ENCODE data around the gene MKKS.

MKKS gene

GRCh38 chr20:10376270-10377075 is 57.5 kb downstream of the MKKS start:
- Histone ChIP-seq H3K27me3 (ENCODE audit: control insufficient read depth, insufficient read depth, low read length) (no peaks in the 10 kb centered on the region), H3K4me3 (ENCODE audit: low read depth, low read length) (no peak overlapping the region), H3K4me1 (ENCODE audit: control insufficient read depth, insufficient read depth, low read length) (no peaks in the 10 kb centered on the region), H3K9me3 (ENCODE audit: control insufficient read depth, insufficient read depth, low read length) (no peaks in the 10 kb centered on the region), H3K9ac (ENCODE audit: low read depth, low read length) (no peak overlapping the region), H3K36me3 (ENCODE audit: control insufficient read depth, insufficient read depth, low read length) (no peaks in the 10 kb centered on the region)

- H3K9me3 ChIP-seq (ENCODE audit: control insufficient read depth, insufficient read depth, low read length): no peaks in the 10 kb centered on the region
- H3K4me1 ChIP-seq (ENCODE audit: control insufficient read depth, insufficient read depth, low read length): no peaks in the 10 kb centered on the region
- H3K36me3 ChIP-seq (ENCODE audit: control insufficient read depth, insufficient read depth, low read length): no peaks in the 10 kb centered on the region
- H3K27me3 ChIP-seq (ENCODE audit: control insufficient read depth, insufficient read depth, low read length): no peaks in the 10 kb centered on the region
- no peak overlapping the region for H3K9ac ChIP-seq (ENCODE audit: low read depth, low read length)
- H3K4me3 ChIP-seq (ENCODE audit: low read depth, low read length): no peak overlapping the region
These were observed 58.8 kb downstream of the MKKS start for GRCh38 chr20:10375191-10375590.

- Histone ChIP-seq H3K4me3 (ENCODE audit: low read depth, low read length) (no peak overlapping the region), H3K36me3 (ENCODE audit: control insufficient read depth, insufficient read depth, low read length) (no peaks in the 10 kb centered on the region), H3K9me3 (ENCODE audit: control insufficient read depth, insufficient read depth, low read length) (no peaks in the 10 kb centered on the region), H3K9ac (ENCODE audit: low read depth, low read length) (no peak overlapping the region), H3K27me3 (ENCODE audit: control insufficient read depth, insufficient read depth, low read length) (no peaks in the 10 kb centered on the region), H3K4me1 (ENCODE audit: control insufficient read depth, insufficient read depth, low read length) (no peaks in the 10 kb centered on the region)
These were observed 60.0 kb downstream of the MKKS start for GRCh38 chr20:10374036-10374435.

GRCh38 chr20:10371467-10371866 is 62.6 kb downstream of the MKKS start:
- Histone ChIP-seq H3K9me3 (ENCODE audit: control insufficient read depth, insufficient read depth, low read length) (no peaks in the 10 kb centered on the region), H3K9ac (ENCODE audit: low read depth, low read length) (no peak overlapping the region), H3K4me1 (ENCODE audit: control insufficient read depth, insufficient read depth, low read length) (peaks cover 2% of the 10 kb centered on the region), H3K4me3 (ENCODE audit: low read depth, low read length) (no peak overlapping the region), H3K36me3 (ENCODE audit: control insufficient read depth, insufficient read depth, low read length) (no peaks in the 10 kb centered on the region), H3K27me3 (ENCODE audit: control insufficient read depth, insufficient read depth, low read length) (no peaks in the 10 kb centered on the region)

- H3K9ac ChIP-seq (ENCODE audit: low read depth, low read length): no peak overlapping the region
- no peaks in the 10 kb centered on the region for H3K36me3 ChIP-seq (ENCODE audit: control insufficient read depth, insufficient read depth, low read length)
- H3K4me1 ChIP-seq (ENCODE audit: control insufficient read depth, insufficient read depth, low read length): peaks cover 2% of the 10 kb centered on the region
- H3K27me3 ChIP-seq (ENCODE audit: control insufficient read depth, insufficient read depth, low read length): no peaks in the 10 kb centered on the region
- no peaks in the 10 kb centered on the region for H3K9me3 ChIP-seq (ENCODE audit: control insufficient read depth, insufficient read depth, low read length)
- H3K4me3 ChIP-seq (ENCODE audit: low read depth, low read length): no peak overlapping the region
These were observed 63.7 kb downstream of the MKKS start for GRCh38 chr20:10370091-10370887.

GRCh38 chr20:10369723-10370090 is 64.3 kb downstream of the MKKS start:
- Histone ChIP-seq H3K9me3 (ENCODE audit: control insufficient read depth, insufficient read depth, low read length) (no peaks in the 10 kb centered on the region), H3K4me3 (ENCODE audit: low read depth, low read length) (no peak overlapping the region), H3K4me1 (ENCODE audit: control insufficient read depth, insufficient read depth, low read length) (peaks cover 2% of the 10 kb centered on the region), H3K9ac (ENCODE audit: low read depth, low read length) (no peak overlapping the region), H3K36me3 (ENCODE audit: control insufficient read depth, insufficient read depth, low read length) (no peaks in the 10 kb centered on the region), H3K27me3 (ENCODE audit: control insufficient read depth, insufficient read depth, low read length) (no peaks in the 10 kb centered on the region)

- H3K9ac ChIP-seq (ENCODE audit: low read depth, low read length): no peak overlapping the region
- no peaks in the 10 kb centered on the region for H3K36me3 ChIP-seq (ENCODE audit: control insufficient read depth, insufficient read depth, low read length)
- H3K4me3 ChIP-seq (ENCODE audit: low read depth, low read length): no peak overlapping the region
- peaks cover 2% of the 10 kb centered on the region for H3K4me1 ChIP-seq (ENCODE audit: control insufficient read depth, insufficient read depth, low read length)
- H3K9me3 ChIP-seq (ENCODE audit: control insufficient read depth, insufficient read depth, low read length): no peaks in the 10 kb centered on the region
- no peaks in the 10 kb centered on the region for H3K27me3 ChIP-seq (ENCODE audit: control insufficient read depth, insufficient read depth, low read length)
These were observed 65.3 kb downstream of the MKKS start for GRCh38 chr20:10368702-10369041.

- no peak overlapping the region for H3K4me3 ChIP-seq (ENCODE audit: low read depth, low read length)
- H3K9ac ChIP-seq (ENCODE audit: low read depth, low read length): no peak overlapping the region
- H3K4me1 ChIP-seq (ENCODE audit: control insufficient read depth, insufficient read depth, low read length): peaks cover 2% of the 10 kb centered on the region
These were observed 65.9 kb downstream of the MKKS start for GRCh38 chr20:10367943-10368701.

GRCh38 chr20:10367693-10367942 is 66.4 kb downstream of the MKKS start:
- Histone ChIP-seq H3K4me1 (ENCODE audit: control insufficient read depth, insufficient read depth, low read length) (peaks cover 2% of the 10 kb centered on the region), H3K4me3 (ENCODE audit: low read depth, low read length) (no peak overlapping the region), H3K27me3 (ENCODE audit: control insufficient read depth, insufficient read depth, low read length) (no peaks in the 10 kb centered on the region), H3K9me3 (ENCODE audit: control insufficient read depth, insufficient read depth, low read length) (no peaks in the 10 kb centered on the region), H3K9ac (ENCODE audit: low read depth, low read length) (no peak overlapping the region), H3K36me3 (ENCODE audit: control insufficient read depth, insufficient read depth, low read length) (no peaks in the 10 kb centered on the region)

More at GRCh38 chr20:10367943-10368701, 65.9 kb downstream of the MKKS start:
- no peaks in the 10 kb centered on the region for H3K27me3 ChIP-seq (ENCODE audit: control insufficient read depth, insufficient read depth, low read length)
- H3K9me3 ChIP-seq (ENCODE audit: control insufficient read depth, insufficient read depth, low read length): no peaks in the 10 kb centered on the region
- H3K36me3 ChIP-seq (ENCODE audit: control insufficient read depth, insufficient read depth, low read length): no peaks in the 10 kb centered on the region

GRCh38 chr20:10366898-10367692 is 66.9 kb downstream of the MKKS start:
- Histone ChIP-seq H3K4me1 (ENCODE audit: control insufficient read depth, insufficient read depth, low read length) (peaks cover 2% of the 10 kb centered on the region), H3K9me3 (ENCODE audit: control insufficient read depth, insufficient read depth, low read length) (no peaks in the 10 kb centered on the region), H3K9ac (ENCODE audit: low read depth, low read length) (no peak overlapping the region), H3K4me3 (ENCODE audit: low read depth, low read length) (no peak overlapping the region), H3K36me3 (ENCODE audit: control insufficient read depth, insufficient read depth, low read length) (no peaks in the 10 kb centered on the region), H3K27me3 (ENCODE audit: control insufficient read depth, insufficient read depth, low read length) (no peaks in the 10 kb centered on the region)

GRCh38 chr20:10362674-10363073 is 71.3 kb downstream of the MKKS start:
- no peak overlapping the region for H3K4me3 ChIP-seq (ENCODE audit: low read depth, low read length)
- H3K27me3 ChIP-seq (ENCODE audit: control insufficient read depth, insufficient read depth, low read length): no peaks in the 10 kb centered on the region
- no peaks in the 10 kb centered on the region for H3K4me1 ChIP-seq (ENCODE audit: control insufficient read depth, insufficient read depth, low read length)
- H3K9ac ChIP-seq (ENCODE audit: low read depth, low read length): no peak overlapping the region
- no peaks in the 10 kb centered on the region for H3K36me3 ChIP-seq (ENCODE audit: control insufficient read depth, insufficient read depth, low read length)
- no peaks in the 10 kb centered on the region for H3K9me3 ChIP-seq (ENCODE audit: control insufficient read depth, insufficient read depth, low read length)
